ENCODE data around the gene EFHD1. TPM values are rescaled to one million over a fixed set of nuclear protein-coding genes. Genes with fewer than 3 reads are reported as not detected.

Gene EFHD1
- total RNA-seq, 1 donor = 3.6 TPM

DNA sequence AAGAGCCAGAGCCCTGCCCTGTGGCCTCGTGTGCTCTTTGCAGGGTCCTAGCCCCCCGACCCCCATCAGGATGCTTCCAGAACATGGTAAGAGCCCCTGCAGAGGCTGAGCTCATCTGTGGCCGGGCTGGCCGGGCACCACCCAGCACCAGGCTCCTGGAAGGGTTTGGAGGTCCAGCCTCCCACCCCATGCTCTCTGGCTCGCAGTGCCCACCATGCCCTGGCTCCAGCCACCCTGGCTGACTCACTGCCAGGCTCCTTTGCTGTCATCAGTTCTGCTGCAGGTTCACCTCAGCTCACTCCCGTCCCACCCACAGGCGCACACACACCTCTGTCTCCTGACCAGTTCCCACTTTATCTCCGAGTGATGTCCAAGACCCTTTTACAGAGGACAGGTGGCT is 45.4 kb upstream of the EFHD1 start:
- Histone ChIP-seq H3K4me1 (ENCODE audit: insufficient read depth, low read length) (peaks cover 13% of the 10 kb centered on the region), H3K9me3 (ENCODE audit: low read depth, low read length) (no peaks in the 10 kb centered on the region), H3K4me2 (ENCODE audit: insufficient read depth, low read length) (no peak overlapping the region), H3K27me3 (ENCODE audit: insufficient read depth, low read length) (no peaks in the 10 kb centered on the region), H2AFZ (ENCODE audit: low read length) (no peak overlapping the region), H3K4me3 (ENCODE audit: insufficient read depth, low read length) (no peak overlapping the region), H3K79me2 (ENCODE audit: insufficient read depth, low read length) (no peaks in the 10 kb centered on the region), H3K36me3 (ENCODE audit: insufficient read depth, low read length) (no peaks in the 10 kb centered on the region), H4K20me1 (ENCODE audit: insufficient read depth, low read length) (no peaks in the 10 kb centered on the region), H3K27ac (ENCODE audit: low read depth, low read length) (no peak overlapping the region)
- TF ChIP-seq, protein P1, sequence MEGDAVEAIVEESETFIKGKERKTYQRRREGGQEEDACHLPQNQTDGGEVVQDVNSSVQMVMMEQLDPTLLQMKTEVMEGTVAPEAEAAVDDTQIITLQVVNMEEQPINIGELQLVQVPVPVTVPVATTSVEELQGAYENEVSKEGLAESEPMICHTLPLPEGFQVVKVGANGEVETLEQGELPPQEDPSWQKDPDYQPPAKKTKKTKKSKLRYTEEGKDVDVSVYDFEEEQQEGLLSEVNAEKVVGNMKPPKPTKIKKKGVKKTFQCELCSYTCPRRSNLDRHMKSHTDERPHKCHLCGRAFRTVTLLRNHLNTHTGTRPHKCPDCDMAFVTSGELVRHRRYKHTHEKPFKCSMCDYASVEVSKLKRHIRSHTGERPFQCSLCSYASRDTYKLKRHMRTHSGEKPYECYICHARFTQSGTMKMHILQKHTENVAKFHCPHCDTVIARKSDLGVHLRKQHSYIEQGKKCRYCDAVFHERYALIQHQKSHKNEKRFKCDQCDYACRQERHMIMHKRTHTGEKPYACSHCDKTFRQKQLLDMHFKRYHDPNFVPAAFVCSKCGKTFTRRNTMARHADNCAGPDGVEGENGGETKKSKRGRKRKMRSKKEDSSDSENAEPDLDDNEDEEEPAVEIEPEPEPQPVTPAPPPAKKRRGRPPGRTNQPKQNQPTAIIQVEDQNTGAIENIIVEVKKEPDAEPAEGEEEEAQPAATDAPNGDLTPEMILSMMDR (IDR thresholded peaks at IDR 0.05; ENCODE audit: extremely low read depth, low read depth, low read length) = no peak
- no peak for DNase-seq (ENCODE audit: insufficient read length, low spot score, missing footprints)

DNA sequence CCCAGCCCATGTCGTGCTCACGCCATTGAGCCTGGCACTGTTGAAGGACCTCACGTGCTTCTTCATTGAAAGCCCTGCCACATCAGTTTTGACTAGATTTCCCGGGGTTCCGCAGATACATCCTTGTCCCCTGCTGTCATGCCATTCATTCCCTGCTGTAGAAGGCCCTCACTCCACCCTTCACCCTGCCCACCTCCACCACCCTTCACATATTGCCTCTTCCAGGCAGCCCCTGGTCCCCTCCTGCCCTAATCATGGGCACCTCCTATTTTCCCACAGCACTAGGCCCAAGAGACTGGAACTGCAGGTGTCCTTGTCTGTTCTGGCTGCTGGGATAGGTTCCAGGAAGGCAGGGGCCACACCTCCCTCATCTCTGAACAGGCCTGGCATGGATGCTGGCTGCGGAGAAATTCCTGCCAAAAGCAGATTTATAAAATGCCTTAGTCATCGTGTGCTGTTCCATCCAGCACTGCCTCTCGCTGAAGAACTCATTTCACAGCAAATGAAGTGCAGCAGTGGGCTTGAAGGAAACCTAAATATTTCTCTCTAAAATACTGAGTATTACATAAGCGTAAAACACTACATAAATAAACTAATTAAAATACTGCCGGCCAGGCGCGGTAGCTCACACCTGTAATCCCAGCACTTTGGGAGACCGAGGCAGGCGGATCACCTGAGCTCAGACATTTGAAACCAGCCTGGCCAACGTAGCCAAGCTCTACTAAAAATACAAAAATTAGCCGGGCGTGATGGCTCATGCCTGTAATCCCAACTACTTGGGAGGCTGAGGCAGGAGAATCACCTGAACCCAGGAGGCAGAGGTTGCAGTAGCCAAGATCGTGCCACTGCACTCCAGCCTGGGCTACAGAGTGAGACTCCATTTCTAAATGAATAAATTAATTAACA is 44.5 kb upstream of the EFHD1 start:
- TF ChIP-seq, protein P1 (IDR thresholded peaks at IDR 0.05; ENCODE audit: extremely low read depth, low read depth, low read length) = no peak
- Histone ChIP-seq H3K27ac (ENCODE audit: low read depth, low read length) (peak overlapping the region; percentile 37), H3K27me3 (ENCODE audit: insufficient read depth, low read length) (no peaks in the 10 kb centered on the region), H3K36me3 (ENCODE audit: insufficient read depth, low read length) (no peaks in the 10 kb centered on the region), H3K9me3 (ENCODE audit: low read depth, low read length) (no peaks in the 10 kb centered on the region), H4K20me1 (ENCODE audit: insufficient read depth, low read length) (no peaks in the 10 kb centered on the region), H2AFZ (ENCODE audit: low read length) (no peak overlapping the region), H3K4me2 (ENCODE audit: insufficient read depth, low read length) (peak overlapping the region; percentile 49), H3K4me3 (ENCODE audit: insufficient read depth, low read length) (no peak overlapping the region), H3K79me2 (ENCODE audit: insufficient read depth, low read length) (no peaks in the 10 kb centered on the region), H3K4me1 (ENCODE audit: insufficient read depth, low read length) (peaks cover 17% of the 10 kb centered on the region)
- DNase-seq (ENCODE audit: insufficient read length, low spot score, missing footprints) = peak; percentile 93

DNA sequence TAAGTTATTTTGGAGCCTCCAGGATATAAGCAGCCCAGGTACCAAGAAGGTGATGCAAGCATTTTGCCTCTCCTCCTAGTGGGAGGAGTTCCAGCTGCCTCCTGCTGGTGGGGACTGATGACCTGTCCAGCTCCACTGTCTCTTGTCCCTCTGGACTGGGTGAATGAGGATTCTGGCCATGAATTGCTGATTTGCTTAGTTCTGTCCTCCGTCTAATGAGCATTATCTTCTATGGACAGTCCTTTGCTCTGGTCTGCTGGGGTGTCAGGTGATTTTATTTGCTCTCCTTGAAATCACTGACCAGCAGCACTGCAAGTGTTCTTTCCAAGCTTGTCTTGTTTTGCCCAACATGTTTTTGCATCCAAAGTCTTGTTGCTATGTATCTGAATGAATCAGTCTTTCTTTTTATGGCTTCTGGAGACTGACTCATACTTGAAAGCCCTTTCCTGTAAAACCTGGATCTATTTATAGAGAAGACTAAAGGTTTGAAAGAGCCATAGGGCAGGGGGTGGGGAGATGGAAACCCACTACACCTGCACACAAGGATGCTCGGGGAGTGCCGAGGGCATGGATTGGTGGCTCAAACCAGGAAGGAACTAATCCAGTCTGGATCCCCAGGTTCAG is 40.5 kb upstream of the EFHD1 start:
- H3K4me2 ChIP-seq (ENCODE audit: insufficient read depth, low read length) = peak overlapping the region; percentile 48
- peak overlapping the region; percentile 36 for H2AFZ ChIP-seq (ENCODE audit: low read length)
- no peaks in the 10 kb centered on the region for H3K79me2 ChIP-seq (ENCODE audit: insufficient read depth, low read length)
- TF ChIP-seq, protein P1 (IDR thresholded peaks at IDR 0.05; ENCODE audit: extremely low read depth, low read depth, low read length) = peak; percentile 13
- H3K9me3 ChIP-seq (ENCODE audit: low read depth, low read length) = no peaks in the 10 kb centered on the region
- H3K4me1 ChIP-seq (ENCODE audit: insufficient read depth, low read length) = peaks cover 17% of the 10 kb centered on the region
- H4K20me1 ChIP-seq (ENCODE audit: insufficient read depth, low read length) = no peaks in the 10 kb centered on the region
- H3K4me3 ChIP-seq (ENCODE audit: insufficient read depth, low read length) = no peak overlapping the region
- H3K36me3 ChIP-seq (ENCODE audit: insufficient read depth, low read length) = no peaks in the 10 kb centered on the region
- H3K27me3 ChIP-seq (ENCODE audit: insufficient read depth, low read length) = no peaks in the 10 kb centered on the region
- peak overlapping the region; percentile 51 for H3K27ac ChIP-seq (ENCODE audit: low read depth, low read length)
- peak; percentile 94 for DNase-seq (ENCODE audit: insufficient read length, low spot score, missing footprints)

DNA sequence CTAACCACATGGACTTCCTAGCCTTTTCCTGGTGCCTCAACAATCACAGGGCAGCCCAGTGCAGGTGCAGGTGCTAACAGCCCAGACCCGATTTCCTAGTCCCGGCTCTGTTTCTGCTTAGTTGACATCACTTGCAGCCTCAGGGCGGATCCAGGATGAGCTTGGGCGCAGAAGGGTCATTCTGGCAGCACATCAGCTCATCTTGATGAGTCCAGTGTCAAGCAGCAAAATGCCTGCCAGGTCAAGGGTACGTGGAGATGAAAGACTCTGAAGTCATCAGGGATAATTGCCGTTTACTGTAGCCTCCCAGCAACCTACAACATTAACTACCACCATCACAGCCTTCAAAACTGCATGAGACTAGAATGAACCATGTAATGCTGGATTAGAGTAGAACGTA is 39.4 kb upstream of the EFHD1 start:
- no peak overlapping the region for H3K27ac ChIP-seq (ENCODE audit: low read depth, low read length)
- TF ChIP-seq, protein P1 (IDR thresholded peaks at IDR 0.05; ENCODE audit: extremely low read depth, low read depth, low read length) = no peak
- H3K4me3 ChIP-seq (ENCODE audit: insufficient read depth, low read length) = no peak overlapping the region
- peak; percentile 37 for DNase-seq (ENCODE audit: insufficient read length, low spot score, missing footprints)
- no peaks in the 10 kb centered on the region for H3K9me3 ChIP-seq (ENCODE audit: low read depth, low read length)
- no peak overlapping the region for H2AFZ ChIP-seq (ENCODE audit: low read length)
- H3K4me1 ChIP-seq (ENCODE audit: insufficient read depth, low read length) = peaks cover 14% of the 10 kb centered on the region
- H4K20me1 ChIP-seq (ENCODE audit: insufficient read depth, low read length) = no peaks in the 10 kb centered on the region
- no peaks in the 10 kb centered on the region for H3K36me3 ChIP-seq (ENCODE audit: insufficient read depth, low read length)
- H3K4me2 ChIP-seq (ENCODE audit: insufficient read depth, low read length) = no peak overlapping the region
- no peaks in the 10 kb centered on the region for H3K79me2 ChIP-seq (ENCODE audit: insufficient read depth, low read length)
- no peaks in the 10 kb centered on the region for H3K27me3 ChIP-seq (ENCODE audit: insufficient read depth, low read length)

Measured in osteoblast (primary cell).